Activated CD4-positive, CD25-positive, alpha-beta regulatory T cell treated with anti-CD3 and anti-CD28 coated beads, Interleukin-2, amount 50 U/mL, for 16 hours (primary cell): ENCODE results near the gene SPNS2.

Source experiments
- DNase-seq: peaks from one replicate; pipeline ENCODE4 v3.0.0-alpha.2; 2020; ENCODE audit warnings: low read depth, low spot score

The SPNS2 gene

DNA sequence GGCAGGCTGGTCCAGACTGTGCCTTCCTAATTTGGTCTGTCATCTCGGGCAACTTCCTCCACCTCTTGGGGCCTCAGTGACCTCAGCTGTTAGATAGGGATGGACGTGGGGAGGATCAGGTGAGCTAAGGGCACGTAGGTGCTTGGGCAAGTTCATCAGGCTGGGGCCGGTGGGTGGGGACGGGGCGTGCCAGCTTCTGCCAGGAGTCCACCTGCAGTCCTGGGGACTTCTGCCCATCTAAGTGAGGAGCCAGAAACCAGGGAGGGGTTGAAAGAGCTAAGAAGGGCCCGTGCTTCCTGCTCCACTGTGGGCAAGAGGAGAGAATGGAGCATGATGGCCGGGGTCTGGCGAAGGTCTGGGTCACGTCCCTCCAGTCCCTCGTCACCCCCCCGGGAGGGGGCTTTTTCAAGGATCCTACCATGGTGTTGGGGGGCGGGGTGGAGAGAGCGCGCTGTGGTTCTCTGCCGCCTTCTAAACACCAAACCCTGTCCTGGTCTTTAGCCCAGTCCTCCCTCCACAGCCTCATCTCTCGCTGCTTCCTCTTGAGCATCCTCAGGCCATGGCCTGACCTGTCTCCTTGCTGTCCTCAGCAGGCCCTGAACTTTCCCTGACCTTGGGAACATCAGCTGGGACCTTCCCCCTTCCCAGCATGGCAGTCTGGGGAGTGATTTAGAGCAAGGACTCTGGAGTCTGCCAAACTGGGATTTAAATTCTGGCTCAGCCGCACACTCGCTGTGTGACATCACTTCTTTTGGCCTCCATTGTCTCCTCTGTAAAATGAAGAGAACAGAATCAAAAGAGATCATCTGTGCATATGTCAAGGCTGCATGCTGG lies 21.6 kb downstream of the SPNS2 start:
- no peak for DNase-seq

DNA sequence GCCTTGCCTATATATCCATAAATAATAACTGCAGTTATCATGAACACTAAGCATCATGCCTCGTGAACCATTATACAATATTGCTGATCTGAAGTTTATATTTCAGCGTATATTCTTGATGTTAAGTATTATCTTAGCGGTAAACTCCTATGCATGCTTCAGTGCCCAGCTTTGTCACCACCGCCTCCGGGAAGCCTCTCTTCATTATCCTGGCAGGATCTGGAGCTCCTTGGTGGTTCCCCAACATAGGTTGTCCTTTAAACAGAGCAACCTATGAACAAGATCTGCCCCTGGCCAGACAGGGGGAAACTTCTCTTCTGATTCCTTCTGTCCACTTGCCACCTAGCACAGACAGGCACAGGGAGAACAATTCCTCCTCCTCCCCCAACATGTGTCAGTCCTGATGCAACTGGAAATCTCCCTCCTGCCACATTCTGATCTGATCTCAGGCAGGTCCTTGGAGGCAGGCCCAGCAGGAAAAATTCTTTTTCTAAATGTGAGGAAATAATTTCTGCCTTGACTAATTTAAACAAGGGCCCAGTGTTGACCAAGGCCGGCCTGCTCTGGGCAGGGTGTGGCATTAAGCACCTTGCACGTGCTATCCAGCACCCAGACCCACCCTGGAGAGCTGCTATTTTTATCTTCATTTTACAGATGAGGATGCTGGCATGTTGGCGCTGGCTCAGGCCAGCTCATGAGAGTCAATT lies 22.4 kb downstream of the SPNS2 start:
- no peak for DNase-seq

GRCh38 chr17:4522661-4523060 lies 24.0 kb downstream of the SPNS2 start:
- no peak for DNase-seq

DNA sequence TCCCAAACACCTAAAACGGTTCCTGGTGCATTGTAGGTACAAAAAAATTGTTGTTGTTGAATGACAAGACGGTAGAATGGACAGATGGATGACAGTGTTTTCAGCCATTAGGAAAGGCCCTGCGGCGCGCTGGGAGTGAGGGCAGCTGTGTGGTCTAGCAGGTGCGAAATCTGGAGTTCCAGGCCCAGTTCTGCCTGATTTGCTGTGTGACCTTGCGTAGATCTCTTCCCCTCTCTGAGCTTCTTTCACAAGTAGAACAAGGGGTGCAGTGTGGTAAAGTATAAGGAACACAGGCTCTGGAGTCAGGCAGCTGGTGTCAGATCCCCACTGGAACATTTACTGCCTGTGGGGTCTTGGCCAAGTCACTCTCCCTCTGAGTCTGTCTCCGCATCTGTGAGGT lies 25.3 kb downstream of the SPNS2 start:
- no peak for DNase-seq

GRCh38 chr17:4525691-4526397 lies 27.2 kb downstream of the SPNS2 start:
- no peak for DNase-seq

GRCh38 chr17:4527134-4527533 lies 28.5 kb downstream of the SPNS2 start:
- no peak for DNase-seq

DNA sequence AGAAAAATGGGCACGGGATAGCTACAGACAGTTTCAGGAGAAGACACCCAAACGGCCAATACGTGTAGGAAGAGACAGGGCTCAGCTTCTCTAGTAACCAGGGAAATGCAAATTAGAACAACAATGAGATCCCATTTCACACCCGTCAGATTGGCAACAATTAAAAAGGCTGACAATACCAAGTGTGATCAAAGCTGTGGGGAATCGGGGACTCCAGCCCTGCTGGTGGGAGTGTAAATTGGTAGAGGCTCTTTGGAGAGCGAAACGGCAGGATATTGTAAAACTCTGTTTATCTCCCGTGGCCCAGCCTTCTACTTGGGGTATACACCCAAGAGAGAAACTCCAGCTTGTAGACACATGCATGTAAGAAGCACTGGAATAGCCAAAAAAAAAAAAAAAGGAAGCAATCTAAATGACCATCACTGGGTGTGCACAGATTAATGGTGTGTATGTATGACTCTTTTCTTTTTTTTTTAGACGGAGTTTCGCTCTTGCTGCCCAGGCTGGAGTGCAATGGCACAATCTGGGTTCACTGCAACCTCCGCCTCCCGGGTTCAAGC lies 29.0 kb downstream of the SPNS2 start:
- no peak for DNase-seq

DNA sequence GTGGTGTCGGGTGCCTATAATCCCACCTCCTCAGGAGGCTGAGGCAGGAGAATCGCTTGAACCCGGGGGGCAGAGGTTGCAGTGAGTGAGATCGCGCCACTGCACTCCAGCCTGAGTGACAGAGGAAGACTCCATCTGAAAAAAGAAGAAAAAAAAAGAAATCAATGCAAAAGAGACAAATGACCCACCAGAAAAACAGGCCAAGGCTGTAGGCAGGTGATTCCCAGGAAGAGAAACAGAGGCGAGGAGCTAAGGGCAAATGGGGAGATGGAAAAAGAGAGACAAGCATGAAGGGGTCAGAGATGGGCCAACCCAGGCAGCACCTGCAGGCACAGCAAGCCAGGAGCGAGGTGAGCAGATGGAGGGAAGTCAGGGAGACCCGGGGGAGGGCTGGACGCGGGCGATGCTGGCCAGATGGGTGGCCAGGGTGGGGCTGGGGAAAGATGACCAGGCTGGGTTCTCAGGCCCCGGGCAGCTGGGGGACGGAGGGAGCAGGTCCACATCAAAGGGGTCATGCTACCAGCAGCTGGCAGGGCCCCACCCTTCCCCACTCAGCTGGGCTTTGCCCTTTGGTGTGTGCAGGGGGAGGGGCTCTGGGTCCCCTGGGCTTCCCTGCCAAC lies 31.0 kb downstream of the SPNS2 start:
- no peak for DNase-seq

DNA sequence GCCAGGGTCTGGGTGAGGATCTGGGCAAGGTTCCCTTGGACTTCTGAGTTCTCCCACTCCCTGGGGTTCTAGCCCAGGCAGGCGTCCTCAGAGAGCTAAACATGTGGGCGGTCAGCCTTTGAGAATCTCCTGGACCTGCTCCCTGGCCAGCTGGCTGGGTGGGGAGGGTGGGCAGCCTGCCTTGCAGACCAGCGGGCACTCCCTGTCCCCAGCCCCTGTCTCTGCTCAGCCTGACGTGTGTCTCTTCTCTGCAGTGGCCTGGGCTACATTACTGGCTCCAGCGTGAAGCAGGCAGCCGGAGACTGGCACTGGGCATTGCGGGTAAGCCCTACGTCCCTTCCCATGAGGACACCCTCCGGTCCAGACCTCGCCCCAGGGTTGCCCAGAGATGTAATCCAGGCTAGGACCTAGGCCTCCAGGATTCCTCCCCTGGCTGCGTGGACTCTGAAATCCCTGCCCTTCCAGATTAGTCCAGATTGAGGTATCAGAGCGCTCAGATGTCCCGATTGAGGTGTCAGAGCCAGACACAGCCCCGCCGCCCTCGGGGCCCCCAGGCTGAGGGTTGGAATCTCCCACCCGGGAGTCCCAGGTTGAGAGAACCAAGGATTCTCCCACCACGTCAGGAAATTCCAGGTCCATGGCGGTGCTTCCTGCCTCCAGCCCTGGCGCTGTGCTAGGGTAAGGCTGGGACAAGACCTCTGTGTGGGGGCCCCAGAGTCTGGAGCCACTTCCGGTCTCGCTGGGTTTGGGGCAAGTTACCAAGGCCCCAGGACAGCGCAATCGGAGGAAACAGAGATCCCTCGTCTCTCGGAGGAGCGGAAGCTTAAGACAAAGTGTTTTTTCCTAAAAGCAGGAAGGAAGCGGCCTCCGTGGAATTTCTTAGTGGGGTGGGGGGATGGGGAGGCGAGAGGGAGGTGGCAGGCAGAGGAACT lies 32.4 kb downstream of the SPNS2 start:
- no peak for DNase-seq

DNA sequence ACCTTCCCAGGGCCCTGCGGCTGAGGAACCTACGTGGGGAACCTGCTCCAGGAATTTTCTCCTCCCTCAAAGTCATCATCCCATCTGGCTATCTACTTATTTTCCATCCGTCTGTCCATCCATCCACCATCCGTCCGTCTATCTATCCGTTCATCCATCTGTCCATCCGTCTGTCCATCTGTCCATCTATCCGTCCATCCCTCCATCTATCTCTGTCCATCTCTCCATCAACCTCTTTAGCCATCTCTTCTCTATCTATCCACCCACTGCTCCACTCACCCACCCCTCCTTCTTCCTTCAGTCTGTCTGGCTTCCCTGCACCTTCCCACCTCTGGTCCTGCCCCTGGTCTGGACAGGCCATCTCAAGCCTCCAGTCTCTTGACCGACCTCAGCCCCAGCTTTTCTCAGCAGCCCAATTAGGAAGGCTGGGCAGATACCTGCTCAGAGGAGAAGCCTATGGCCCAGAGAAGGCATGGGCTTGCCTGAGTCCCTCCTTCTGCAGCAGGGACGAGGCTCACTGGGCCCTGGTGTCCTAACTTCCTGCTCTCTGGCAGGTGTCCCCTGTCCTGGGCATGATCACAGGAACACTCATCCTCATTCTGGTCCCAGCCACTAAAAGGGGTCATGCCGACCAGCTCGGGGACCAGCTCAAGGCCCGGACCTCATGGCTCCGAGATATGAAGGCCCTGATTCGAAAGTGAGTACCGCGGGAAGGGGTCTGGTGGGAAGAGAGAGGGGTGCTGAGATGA lies 33.5 kb downstream of the SPNS2 start:
- no peak for DNase-seq

DNA sequence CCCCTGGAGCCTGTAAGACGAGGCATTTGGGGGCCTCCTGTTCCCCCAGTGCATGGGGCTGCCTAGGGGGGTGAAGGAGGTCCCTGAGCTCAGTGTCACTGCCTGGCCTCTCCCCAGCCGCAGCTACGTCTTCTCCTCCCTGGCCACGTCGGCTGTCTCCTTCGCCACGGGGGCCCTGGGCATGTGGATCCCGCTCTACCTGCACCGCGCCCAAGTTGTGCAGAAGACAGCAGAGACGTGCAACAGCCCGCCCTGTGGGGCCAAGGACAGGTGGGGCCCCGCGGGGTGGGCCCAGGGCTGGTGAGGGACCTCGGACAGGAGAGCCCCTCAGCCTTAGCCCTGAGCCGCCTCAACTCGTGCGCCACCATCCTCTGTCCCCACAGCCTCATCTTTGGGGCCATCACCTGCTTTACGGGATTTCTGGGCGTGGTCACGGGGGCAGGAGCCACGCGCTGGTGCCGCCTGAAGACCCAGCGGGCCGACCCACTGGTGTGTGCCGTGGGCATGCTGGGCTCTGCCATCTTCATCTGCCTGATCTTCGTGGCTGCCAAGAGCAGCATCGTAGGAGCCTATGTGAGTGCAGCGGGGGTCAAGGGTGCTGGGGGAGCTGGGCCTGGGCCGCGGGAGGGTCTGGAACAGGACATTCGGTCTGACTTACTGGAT lies 34.3 kb downstream of the SPNS2 start:
- no peak for DNase-seq

- DNase-seq: no peak
These were observed 35.1 kb downstream of the SPNS2 start for GRCh38 chr17:4533523-4534504.

DNA sequence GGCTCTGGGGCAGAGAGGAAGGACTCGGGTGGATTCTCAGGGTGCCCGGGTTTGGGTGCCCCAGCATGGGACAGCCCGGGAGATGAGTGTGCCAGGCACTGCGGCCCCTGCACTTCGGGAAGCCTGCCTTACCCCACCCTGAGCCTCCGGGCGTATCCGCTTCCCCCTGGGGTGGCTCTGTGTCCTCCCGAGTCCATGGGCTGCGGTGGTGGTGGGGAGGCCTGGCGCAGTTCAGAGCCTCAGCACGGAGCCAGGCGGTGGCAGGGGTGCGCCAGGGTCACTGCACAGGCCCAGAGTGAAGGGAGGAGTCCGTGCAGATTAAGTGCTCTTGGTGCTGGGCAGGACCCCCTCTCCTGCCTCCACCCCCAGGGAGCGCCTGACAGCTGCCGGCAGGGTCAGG lies 35.8 kb downstream of the SPNS2 start:
- DNase-seq: no peak

GRCh38 chr17:4534928-4535666 lies 36.4 kb downstream of the SPNS2 start:
- DNase-seq: no peak

GRCh38 chr17:4535667-4536258 lies 37.1 kb downstream of the SPNS2 start:
- no peak for DNase-seq

DNA sequence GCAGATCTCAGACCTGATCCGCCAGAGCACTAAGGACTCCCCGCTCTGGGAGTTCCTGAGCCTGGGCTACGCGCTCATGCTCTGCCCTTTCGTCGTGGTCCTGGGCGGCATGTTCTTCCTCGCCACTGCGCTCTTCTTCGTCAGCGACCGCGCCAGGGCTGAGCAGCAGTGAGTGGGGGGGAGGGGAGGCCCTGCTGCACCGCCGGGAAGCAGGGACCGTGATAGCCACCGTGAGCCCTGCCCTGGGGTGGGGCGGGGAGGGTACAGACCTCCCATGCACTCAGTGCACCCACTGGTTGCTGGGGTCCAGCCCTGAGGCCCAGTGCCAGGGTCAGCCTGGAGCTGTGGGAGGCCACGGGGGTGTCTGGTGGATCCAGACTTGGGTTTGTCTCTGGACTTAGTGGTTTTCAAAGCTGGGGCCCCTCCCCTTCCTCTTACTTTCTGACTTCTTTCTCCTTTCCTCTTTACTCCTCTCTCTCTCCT lies 37.6 kb downstream of the SPNS2 start:
- DNase-seq: no peak
